ENCODE measurements around the gene FHOD1.

Gene FHOD1

DNA sequence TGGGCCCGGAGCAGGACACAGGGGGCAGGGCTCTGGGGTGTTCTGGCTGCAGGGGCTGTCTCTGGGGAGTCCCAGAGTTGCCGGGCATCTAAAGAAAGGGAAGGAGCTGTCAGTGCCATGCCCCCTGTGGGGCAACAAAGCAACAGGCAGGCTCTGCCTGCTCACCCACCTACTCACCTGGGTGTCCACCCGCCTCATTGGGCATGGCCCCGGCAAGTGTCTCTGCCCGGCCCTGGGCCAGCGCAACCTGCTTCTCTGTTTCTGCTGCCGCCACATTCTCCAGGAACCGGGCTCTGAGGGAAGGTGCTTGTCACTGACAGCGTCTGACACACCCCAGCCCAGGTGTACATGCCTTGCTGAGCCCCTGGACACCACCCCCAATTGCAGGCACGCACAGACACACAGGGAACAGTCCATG is 13.1 kb downstream of the FHOD1 start:
- DNase-seq (ENCODE audit: low read depth), result no peak

DNA sequence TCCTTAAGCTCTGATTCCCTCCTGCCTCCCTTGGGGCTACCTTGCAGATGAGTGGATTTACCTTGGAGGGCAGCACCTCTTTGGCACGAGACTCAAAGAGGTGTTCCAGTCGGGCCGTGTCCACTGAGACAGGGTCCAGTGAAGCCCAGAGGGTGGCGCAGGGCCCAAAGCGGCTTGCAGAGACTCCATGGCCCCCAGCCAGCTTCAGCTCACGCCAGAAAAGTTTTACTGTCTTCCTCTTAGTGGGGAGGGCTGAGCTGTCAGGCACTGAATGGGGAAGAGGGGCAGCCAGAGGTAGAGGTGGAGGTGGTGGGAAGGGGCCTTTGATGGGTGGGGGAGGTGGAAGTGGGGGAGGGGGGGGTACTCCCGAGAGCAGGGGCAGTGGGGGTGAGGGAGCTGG is 13.7 kb downstream of the FHOD1 start:
- no peak for DNase-seq (ENCODE audit: low read depth)

DNA sequence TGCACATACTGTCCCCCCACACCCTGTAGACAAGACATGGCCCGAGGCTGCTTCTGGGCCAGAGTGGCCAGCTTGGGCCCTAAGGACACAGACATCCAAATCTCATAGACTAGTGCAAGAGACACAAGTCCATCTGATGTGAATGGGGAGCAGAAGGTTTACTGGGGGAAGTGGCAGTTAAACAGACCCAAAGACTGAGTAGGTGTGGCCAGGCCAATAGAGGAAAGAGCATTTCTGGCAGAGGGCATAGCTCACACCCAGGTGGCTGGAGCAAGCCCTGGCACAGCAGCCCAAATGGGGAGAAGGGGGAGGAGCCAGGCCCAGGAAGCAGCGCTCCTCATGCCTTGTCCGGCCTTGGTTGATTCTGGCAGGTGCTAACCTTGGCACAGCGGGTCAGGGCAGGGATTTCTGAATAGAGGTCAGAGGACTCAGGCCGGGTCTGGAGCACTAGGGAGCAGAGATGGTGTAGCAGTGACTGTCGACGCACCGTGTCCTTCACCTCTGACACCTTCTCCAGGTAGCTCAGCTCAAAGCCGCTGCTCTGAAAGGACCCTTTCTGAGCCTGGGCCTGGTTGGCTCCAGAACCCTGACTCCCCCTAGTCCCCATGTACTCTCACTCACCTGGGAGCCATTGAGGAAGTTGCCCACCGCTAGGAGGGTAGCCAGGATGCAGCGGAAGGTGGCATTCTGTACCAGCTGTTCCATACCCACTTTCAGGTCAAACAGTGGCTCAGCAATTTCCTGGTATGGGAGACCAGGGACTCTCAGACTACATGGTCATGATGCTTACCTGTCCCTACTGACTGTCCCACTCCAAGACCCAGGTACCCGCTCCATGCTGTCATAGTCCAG is 16.2 kb downstream of the FHOD1 start:
- DNase-seq (ENCODE audit: low read depth), result no peak

- DNase-seq (ENCODE audit: low read depth), result no peak
These were observed 17.1 kb downstream of the FHOD1 start for GRCh38 chr16:67229906-67230808.

GRCh38 chr16:67228905-67229304 is 18.4 kb downstream of the FHOD1 start:
- DNase-seq (ENCODE audit: low read depth), result no peak

DNA sequence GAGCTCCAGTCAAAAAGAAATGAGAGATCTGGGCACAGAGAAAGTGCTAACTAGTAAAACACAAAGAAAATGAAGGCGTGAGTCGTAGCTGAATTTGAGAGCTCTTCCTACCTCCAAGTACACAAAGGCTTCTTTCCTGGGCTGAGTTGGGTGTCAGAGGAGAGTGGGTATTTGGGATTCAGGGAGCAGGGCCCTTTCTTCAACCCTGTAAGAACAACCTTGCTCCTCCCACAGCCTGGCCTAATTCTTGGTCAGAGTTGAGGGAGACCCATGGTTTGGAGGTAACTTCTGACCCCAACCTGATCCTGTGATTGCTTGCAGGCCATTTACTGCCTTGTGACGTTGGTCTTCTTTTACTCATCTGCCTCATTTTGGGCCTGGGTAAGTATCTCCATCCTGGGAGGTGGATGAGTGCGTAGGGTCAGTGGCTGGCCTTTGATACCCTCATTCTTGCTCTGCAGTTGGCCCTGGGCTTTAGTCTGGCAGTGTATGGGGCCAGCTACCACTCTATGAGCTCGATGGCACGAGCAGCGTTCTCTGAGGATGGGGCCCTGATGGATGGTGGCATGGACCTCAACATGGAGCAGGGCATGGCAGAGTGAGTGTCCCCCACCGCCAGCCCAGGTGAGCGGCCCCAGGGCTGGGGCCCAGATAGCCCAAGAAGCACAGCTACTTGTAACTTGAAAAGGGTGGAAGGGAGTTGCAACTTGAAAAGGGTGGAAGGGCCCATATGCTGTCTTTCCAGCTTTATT is 19.1 kb downstream of the FHOD1 start:
- no peak for DNase-seq (ENCODE audit: low read depth)

DNA sequence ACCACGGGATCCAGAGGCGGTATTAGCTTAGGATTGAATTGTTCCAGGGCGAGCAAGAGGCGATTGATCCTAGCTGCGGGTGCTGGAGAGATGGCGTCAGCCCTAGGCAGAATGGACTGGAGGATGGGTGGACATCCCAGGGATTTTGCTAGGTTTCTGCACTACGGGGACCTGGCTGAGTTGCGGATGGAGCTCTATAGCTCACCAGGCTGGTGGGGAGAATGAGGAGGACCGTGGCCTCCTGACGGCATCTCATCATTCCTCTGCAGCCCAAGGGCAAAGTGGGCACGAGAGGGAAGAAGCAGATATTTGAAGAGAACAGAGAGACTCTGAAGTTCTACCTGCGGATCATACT is 19.7 kb downstream of the FHOD1 start:
- no peak for DNase-seq (ENCODE audit: low read depth)

- DNase-seq (ENCODE audit: low read depth), result peak; percentile 97
These were observed 20.3 kb downstream of the FHOD1 start, which contains the start of gene TMEM208 for GRCh38 chr16:67226804-67227566. TSS of gene TMEM208 (plus strand) at chr16:67227130. CDS start at chr16:67227219, 89 bp downstream.

GRCh38 chr16:67226295-67226803 is 20.9 kb downstream of the FHOD1 start:
- DNase-seq (ENCODE audit: low read depth), result no peak

- DNase-seq (ENCODE audit: low read depth), result no peak
These were observed 23.3 kb downstream of the FHOD1 start for GRCh38 chr16:67223992-67224391.

DNA sequence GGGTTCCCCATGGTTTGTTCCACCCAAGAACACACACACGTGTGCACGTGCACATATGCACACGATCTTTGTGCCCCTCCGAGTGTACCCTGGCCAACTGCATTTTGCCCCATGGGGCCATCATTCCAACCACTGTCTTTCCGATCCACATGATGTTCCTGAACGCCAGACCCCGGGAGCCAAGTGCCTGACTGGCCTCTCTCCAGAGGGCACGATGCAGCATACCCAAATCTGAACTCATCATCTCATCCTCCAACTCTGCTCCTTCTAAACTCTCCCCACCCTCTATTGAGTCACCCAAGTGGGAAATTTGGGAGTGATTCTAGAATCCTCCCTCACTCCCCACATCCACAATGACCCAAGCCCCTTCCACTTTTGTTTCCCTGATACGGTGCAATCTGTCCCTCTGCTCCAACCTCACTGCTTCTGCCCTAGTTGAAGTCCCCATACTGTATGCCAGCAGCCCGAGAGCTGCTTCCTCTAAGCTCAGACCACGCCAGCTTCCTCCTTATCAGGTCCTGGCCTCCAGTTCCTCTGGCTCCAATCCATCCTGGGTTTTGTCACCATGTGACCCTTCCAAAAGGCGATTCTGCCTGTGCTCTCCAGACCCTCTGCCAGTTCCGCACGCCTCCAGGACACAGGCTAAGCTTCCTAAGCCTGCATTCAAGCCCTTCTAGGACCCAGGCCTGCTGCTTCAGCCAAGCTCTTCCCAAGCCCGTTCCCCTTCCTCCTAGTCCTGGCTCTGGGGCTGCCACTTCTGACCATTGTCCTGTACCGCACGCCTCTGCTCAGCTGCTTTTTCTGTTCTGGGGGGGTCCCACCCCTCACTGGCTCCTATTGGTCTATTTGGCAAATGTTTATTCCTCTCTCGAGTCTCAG is 30.4 kb downstream of the FHOD1 start:
- DNase-seq (ENCODE audit: low read depth), result no peak

- no peak for DNase-seq (ENCODE audit: low read depth)
These were observed 31.6 kb downstream of the FHOD1 start for GRCh38 chr16:67215706-67216105.

DNA sequence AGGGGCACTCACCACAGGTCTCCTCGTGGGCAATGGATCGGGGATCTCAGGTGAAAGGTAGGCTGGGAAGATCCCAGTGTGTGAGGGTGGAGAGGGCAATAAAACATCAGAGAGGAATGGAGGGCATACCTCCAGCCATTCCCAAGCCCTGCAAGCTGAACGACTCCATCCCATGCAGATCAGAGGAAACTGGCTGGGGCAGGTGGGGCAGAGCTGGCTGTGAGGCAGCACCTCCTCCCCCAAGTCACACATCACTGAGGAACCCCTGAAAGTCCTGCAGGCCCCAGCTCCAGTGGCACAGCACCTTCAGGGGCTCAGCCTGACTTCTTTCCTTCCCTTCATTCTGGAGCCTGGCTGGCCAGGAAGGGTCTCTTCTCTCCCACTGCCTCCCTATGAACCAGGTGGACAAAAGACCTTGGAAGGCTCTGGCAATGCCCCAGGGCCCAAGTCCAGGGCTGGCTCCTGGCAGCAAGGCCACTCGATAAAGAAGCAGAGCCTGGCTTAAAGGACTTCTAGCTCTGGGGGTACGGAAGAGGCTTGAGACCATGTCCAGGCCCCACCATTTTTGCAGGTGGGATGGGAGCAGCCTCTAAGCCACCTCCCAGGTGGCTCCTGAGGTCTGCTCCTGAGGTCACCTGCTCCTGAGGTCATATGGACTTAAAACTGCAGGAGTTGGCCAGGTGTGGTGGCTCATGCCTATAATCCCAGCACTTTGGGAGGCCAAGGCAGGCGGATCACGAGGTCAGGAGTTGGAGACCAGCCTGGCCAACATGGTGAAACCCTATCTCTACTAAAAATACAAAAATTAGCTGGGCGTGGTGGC is 33.9 kb downstream of the FHOD1 start:
- no peak for DNase-seq (ENCODE audit: low read depth)

GRCh38 chr16:67212766-67213165 is 34.5 kb downstream of the FHOD1 start:
- no peak for DNase-seq (ENCODE audit: low read depth)

DNA sequence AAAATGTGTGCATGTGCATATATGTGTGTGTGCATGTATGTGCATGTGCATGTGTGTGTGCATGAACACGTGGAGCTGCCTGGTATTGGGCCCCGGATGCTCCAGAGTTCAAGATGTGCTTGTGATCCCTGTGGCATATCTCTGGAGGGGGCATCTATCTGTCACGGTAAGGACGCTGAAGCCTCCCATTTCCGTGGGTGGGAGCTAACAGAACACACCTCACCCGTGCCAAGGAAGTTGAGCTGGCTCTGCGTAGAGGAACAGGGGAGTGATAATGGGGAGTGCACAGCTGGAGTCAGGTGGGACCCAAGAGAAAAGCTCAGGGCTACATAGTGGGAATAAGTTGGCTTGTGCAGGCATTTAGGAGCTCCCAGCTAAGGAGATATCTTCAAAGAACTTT is 35.6 kb downstream of the FHOD1 start:
- no peak for DNase-seq (ENCODE audit: low read depth)

DNA sequence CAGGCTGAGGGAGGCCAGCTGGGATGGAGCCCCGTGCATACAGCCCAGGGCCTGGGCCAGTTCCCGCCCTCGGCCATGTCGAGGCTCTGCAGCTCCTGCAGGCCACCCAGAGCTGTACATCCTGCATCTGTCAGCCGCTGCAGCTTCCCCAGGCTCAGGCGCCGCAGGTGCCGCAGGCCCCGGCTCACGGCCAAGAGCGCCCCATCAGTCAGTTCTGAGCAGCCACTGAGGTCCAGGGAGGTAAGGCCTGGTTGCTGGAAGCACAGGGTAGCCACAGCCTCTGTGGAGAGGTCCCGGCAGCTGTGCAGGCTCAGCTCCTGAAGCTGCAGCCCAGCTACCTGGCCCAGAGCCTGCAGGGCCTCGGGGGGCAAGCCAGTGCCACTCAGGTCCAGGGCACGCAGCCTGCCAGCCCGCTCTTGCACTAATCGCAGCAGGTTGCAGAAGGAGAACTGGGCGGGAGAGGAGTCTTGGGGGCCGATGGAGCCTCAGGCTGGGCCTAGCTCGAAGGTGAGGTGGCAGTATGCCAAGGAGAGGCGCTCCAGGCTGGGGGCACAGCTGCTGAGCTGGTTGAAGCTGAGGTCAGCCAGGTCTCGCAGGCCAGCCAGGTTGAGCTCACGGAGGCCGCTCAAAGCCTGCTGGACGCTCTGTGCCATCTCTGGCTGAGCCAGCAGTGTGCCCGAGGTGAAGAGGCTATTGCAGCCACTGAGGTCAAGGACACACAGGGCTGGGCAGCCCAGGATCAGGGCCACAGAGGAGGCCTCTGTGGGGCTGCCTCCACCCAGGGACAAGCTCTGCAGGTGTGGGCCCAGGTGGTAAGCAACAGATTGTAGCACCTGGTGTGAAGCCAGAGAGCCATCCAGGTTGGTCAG is 37.0 kb downstream of the FHOD1 start:
- no peak for DNase-seq (ENCODE audit: low read depth)

GRCh38 chr16:67209565-67209964 is 37.7 kb downstream of the FHOD1 start:
- no peak for DNase-seq (ENCODE audit: low read depth)

- DNase-seq (ENCODE audit: low read depth), result no peak
These were observed 39.0 kb downstream of the FHOD1 start for GRCh38 chr16:67208154-67208896.
